GM18951 (cell line): ENCODE data around the gene PDAP1.
"Not testable (repeated sequence)": the region's sequence is repeated elsewhere in the genome, so short reads cannot be mapped to it uniquely, and the experiment has no call there.

Source experiments
- POLR2A ChIP-seq: IDR thresholded peaks from 4 replicates; pipeline ENCODE4 v1.6.1; 2011; ENCODE audit warnings: mild to moderate bottlenecking; ENCODE audit not compliant: insufficient read length, insufficient read depth; ENCODE audit errors: extremely low read depth
- in situ Hi-C: fragments of 300-500 bp; cut with MboI; formaldehyde crosslinking; loops from one replicate; pipeline ENCODE4 v1.12.0; 2022; ENCODE audit warnings: low sequenced_read_pairs, mixed read lengths, inconsistent platforms; ENCODE audit not compliant: unreplicated experiment

PDAP1 gene

GRCh38 chr7:99359465-99360154 is 48.8 kb downstream of the PDAP1 start:
- in situ Hi-C loops: no loop called here
- no peak for TF ChIP-seq POLR2A

GRCh38 chr7:99358521-99358920 is 49.9 kb downstream of the PDAP1 start:
- in situ Hi-C loops: not testable (repeated sequence)

- no peak for TF ChIP-seq POLR2A
- in situ Hi-C loops: no loop called here
Measured at GRCh38 chr7:99357701-99358490, 50.5 kb downstream of the PDAP1 start.

- in situ Hi-C loops: no loop called here
- no peak for TF ChIP-seq POLR2A
Measured at GRCh38 chr7:99355098-99355497, 53.3 kb downstream of the PDAP1 start.

GRCh38 chr7:99352247-99352646 is 56.1 kb downstream of the PDAP1 start:
- in situ Hi-C loops: no loop called here

GRCh38 chr7:99350641-99351040 is 57.8 kb downstream of the PDAP1 start:
- in situ Hi-C loops: not testable (repeated sequence)

More at GRCh38 chr7:99352247-99352646, 56.1 kb downstream of the PDAP1 start:
- no peak for TF ChIP-seq POLR2A
